ENCODE measurements around the gene TRIM44. TPM values are rescaled to one million over a fixed set of nuclear protein-coding genes. Genes with fewer than 3 reads are reported as not detected.

Gene TRIM44
- total and polyA plus RNA-seq, 4 donors = 3.7 to 15.1 (median 10.4) TPM

DNA sequence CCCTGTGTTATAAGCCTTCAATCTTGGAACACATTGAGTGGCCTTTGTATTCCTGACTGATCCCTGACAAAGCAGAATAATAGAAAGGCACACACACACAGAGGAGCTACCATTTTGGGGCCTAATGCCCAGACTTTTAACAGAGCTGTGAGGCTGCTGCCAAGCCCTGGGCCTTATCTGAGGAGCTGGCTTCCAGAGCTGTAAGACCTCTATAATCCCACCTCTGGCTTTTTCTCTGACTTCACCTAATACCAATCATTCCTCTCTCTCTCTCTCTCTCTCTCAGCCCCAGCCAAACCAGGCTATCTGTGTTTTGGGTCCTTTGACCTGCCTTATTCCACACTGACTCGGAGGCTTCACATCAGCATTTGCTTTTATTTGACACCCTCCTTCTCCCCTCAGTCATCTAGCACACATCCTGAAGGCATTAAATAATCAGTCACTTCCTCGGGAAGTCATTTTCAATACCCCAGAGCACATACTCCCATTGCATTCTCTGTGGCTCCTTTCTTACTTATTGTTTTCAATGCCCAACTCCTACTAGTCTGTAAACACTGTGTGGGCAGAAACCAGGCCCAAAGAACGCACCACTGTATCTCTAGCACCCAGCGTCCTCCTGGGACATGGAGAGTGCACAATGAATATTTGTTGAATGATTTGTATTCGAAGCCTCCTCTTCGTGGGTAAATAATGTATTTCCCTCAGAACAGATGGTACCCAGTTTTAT is 21.2 kb upstream of the TRIM44 start:
- WGBS = 83% methylated on average over 6 of the region's 6 CpGs
- H3K4me1 ChIP-seq (ENCODE audit: control insufficient read depth in 4 of 4, insufficient read depth in 4 of 4, low read length in 3 of 4) = no peaks in the 10 kb centered on the region
- H3K4me3 ChIP-seq (ENCODE audit: low read depth in 1 of 3, low read length in 3 of 3) = no peak overlapping the region
- TF ChIP-seq, protein P1, sequence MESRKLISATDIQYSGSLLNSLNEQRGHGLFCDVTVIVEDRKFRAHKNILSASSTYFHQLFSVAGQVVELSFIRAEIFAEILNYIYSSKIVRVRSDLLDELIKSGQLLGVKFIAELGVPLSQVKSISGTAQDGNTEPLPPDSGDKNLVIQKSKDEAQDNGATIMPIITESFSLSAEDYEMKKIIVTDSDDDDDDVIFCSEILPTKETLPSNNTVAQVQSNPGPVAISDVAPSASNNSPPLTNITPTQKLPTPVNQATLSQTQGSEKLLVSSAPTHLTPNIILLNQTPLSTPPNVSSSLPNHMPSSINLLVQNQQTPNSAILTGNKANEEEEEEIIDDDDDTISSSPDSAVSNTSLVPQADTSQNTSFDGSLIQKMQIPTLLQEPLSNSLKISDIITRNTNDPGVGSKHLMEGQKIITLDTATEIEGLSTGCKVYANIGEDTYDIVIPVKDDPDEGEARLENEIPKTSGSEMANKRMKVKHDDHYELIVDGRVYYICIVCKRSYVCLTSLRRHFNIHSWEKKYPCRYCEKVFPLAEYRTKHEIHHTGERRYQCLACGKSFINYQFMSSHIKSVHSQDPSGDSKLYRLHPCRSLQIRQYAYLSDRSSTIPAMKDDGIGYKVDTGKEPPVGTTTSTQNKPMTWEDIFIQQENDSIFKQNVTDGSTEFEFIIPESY (IDR thresholded peaks at IDR 0.05) = no peak
- TF ChIP-seq, protein P2, sequence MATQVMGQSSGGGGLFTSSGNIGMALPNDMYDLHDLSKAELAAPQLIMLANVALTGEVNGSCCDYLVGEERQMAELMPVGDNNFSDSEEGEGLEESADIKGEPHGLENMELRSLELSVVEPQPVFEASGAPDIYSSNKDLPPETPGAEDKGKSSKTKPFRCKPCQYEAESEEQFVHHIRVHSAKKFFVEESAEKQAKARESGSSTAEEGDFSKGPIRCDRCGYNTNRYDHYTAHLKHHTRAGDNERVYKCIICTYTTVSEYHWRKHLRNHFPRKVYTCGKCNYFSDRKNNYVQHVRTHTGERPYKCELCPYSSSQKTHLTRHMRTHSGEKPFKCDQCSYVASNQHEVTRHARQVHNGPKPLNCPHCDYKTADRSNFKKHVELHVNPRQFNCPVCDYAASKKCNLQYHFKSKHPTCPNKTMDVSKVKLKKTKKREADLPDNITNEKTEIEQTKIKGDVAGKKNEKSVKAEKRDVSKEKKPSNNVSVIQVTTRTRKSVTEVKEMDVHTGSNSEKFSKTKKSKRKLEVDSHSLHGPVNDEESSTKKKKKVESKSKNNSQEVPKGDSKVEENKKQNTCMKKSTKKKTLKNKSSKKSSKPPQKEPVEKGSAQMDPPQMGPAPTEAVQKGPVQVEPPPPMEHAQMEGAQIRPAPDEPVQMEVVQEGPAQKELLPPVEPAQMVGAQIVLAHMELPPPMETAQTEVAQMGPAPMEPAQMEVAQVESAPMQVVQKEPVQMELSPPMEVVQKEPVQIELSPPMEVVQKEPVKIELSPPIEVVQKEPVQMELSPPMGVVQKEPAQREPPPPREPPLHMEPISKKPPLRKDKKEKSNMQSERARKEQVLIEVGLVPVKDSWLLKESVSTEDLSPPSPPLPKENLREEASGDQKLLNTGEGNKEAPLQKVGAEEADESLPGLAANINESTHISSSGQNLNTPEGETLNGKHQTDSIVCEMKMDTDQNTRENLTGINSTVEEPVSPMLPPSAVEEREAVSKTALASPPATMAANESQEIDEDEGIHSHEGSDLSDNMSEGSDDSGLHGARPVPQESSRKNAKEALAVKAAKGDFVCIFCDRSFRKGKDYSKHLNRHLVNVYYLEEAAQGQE (IDR thresholded peaks at IDR 0.05) = no peak
- TF ChIP-seq HNF4G (IDR thresholded peaks at IDR 0.05) (no peak), FOXA1 (IDR thresholded peaks at IDR 0.05) (no peak), HNF4A (conservative IDR thresholded peaks at IDR 0.05) (no peak), YY1 (IDR thresholded peaks at IDR 0.05) (no peak), NR2F2 (IDR thresholded peaks at IDR 0.05) (no peak), RXRA (IDR thresholded peaks at IDR 0.05) (no peak), FOXA2 (IDR thresholded peaks at IDR 0.05) (no peak)
- TF ChIP-seq, protein P3, sequence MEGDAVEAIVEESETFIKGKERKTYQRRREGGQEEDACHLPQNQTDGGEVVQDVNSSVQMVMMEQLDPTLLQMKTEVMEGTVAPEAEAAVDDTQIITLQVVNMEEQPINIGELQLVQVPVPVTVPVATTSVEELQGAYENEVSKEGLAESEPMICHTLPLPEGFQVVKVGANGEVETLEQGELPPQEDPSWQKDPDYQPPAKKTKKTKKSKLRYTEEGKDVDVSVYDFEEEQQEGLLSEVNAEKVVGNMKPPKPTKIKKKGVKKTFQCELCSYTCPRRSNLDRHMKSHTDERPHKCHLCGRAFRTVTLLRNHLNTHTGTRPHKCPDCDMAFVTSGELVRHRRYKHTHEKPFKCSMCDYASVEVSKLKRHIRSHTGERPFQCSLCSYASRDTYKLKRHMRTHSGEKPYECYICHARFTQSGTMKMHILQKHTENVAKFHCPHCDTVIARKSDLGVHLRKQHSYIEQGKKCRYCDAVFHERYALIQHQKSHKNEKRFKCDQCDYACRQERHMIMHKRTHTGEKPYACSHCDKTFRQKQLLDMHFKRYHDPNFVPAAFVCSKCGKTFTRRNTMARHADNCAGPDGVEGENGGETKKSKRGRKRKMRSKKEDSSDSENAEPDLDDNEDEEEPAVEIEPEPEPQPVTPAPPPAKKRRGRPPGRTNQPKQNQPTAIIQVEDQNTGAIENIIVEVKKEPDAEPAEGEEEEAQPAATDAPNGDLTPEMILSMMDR (IDR thresholded peaks at IDR 0.05; ENCODE audit: low read depth, low read length, missing input control) = no peak
- TF ChIP-seq, protein P4, sequence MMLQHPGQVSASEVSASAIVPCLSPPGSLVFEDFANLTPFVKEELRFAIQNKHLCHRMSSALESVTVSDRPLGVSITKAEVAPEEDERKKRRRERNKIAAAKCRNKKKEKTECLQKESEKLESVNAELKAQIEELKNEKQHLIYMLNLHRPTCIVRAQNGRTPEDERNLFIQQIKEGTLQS (IDR thresholded peaks at IDR 0.05) = no peak
- TF ChIP-seq, protein P5, sequence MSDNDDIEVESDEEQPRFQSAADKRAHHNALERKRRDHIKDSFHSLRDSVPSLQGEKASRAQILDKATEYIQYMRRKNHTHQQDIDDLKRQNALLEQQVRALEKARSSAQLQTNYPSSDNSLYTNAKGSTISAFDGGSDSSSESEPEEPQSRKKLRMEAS (IDR thresholded peaks at IDR 0.05) = no peak
- peaks cover 0 to 4% (median 0%) of the 10 kb centered on the region in 4 donors for H3K9me3 ChIP-seq (ENCODE audit: control insufficient read depth in 4 of 4, low read length in 3 of 4)
- H3K36me3 ChIP-seq (ENCODE audit: control insufficient read depth in 4 of 4, insufficient read depth in 3 of 4, low read depth in 1 of 4, low read length in 3 of 4) = no peaks in the 10 kb centered on the region
- H3K27me3 ChIP-seq (ENCODE audit: control insufficient read depth in 4 of 4, insufficient read depth in 4 of 4, low read length in 3 of 4) = no peaks in the 10 kb centered on the region
- no peak overlapping the region for H3K9ac ChIP-seq (ENCODE audit: low read depth in 1 of 2, low read length in 2 of 2)
- no peak for DNase-seq (ENCODE audit: low spot score)
- no peak overlapping the region for H3K27ac ChIP-seq (ENCODE audit: low read depth in 1 of 2, low read length in 2 of 2)

DNA sequence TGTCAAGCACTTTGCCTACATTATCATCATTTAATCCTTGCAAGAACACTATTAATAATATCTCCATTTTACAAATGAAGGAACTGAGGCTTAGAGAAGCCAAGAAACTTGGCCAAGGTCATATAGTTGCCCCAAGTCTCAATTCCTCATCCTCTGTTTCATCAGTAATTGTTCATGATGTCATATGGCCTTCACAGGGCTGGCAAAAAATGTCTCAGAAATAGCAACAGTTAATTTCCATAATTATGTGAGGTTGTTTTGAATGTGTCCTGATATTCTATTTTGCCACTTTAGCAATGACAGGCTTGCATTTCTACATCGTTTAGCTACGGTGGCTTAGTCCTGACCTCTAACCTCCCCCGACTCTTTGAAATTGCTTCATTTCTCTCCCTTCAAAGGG is 20.6 kb upstream of the TRIM44 start:
- DNase-seq (ENCODE audit: low spot score) = no peak
- H3K27ac ChIP-seq (ENCODE audit: low read depth in 1 of 2, low read length in 2 of 2) = no peak overlapping the region
- peaks cover 0 to 4% (median 0%) of the 10 kb centered on the region in 4 donors for H3K9me3 ChIP-seq (ENCODE audit: control insufficient read depth in 4 of 4, low read length in 3 of 4)
- 65% methylated on average over 3 of the region's 3 CpGs for WGBS
- TF ChIP-seq SP1 (IDR thresholded peaks at IDR 0.05) (no peak), HNF4A (conservative IDR thresholded peaks at IDR 0.05) (no peak), TAF1 (conservative IDR thresholded peaks at IDR 0.05) (no peak), FOXA1 (IDR thresholded peaks at IDR 0.05) (no peak), EGR1 (IDR thresholded peaks at IDR 0.05; ENCODE audit: low read depth in 2 of 2) (no peak), RAD21 (IDR thresholded peaks at IDR 0.05) (no peak), FOXA2 (IDR thresholded peaks at IDR 0.05) (no peak)
- TF ChIP-seq, protein P2 (IDR thresholded peaks at IDR 0.05) = no peak
- no peak overlapping the region for H3K4me3 ChIP-seq (ENCODE audit: low read depth in 1 of 3, low read length in 3 of 3)
- no peaks in the 10 kb centered on the region for H3K4me1 ChIP-seq (ENCODE audit: control insufficient read depth in 4 of 4, insufficient read depth in 4 of 4, low read length in 3 of 4)
- H3K9ac ChIP-seq (ENCODE audit: low read depth in 1 of 2, low read length in 2 of 2) = no peak overlapping the region
- H3K27me3 ChIP-seq (ENCODE audit: control insufficient read depth in 4 of 4, insufficient read depth in 4 of 4, low read length in 3 of 4) = no peaks in the 10 kb centered on the region
- H3K36me3 ChIP-seq (ENCODE audit: control insufficient read depth in 4 of 4, insufficient read depth in 3 of 4, low read depth in 1 of 4, low read length in 3 of 4) = no peaks in the 10 kb centered on the region
